Right kidney (tissue), 1 donor: ENCODE data around the gene ACSM4.
"Not testable (repeated sequence)": the region's sequence is repeated elsewhere in the genome, so short reads cannot be mapped to it uniquely, and the experiment has no call there.

ENCODE experiments used
- DNase-seq: peaks from one replicate; pipeline ENCODE4 v3.0.0-alpha.2; 2016

Gene ACSM4

DNA sequence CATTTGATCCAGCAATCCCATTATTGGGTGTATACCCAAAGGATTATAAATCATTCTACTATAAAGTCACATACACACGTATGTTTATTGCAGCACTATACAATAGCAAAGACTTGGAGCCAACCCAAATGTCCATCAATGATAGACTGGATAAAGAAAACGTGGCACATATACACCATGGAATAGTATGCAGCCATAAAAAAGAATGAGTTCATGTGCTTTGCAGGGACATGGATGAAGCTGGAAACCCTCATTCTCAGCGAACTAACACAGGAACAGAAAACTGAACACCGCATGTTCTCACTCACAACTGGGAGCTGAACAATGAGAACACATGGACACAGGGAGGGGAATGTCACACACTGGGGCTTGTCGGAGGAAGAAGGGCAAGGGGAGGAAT is 33.9 kb downstream of the ACSM4 start:
- DNase-seq: not testable (repeated sequence)

DNA sequence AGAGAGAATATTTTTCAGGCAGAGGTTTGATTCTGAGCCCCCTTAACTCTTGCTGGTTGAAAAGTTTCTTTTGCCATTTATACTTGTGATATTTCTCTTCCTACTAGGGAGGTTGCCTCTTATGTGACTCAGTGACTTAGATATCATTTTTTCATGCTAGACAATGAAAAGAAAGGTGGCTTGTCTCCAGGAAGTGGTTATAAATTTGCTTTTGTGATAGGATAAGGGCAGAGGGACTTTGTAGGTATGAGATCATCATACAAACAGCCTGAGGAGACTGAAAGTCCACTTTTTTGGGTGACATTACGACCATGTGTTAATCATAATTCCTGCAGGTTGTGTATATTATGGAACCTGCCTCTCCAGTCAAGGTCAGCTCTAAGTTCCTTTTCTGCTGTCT is 35.8 kb downstream of the ACSM4 start:
- no peak for DNase-seq

DNA sequence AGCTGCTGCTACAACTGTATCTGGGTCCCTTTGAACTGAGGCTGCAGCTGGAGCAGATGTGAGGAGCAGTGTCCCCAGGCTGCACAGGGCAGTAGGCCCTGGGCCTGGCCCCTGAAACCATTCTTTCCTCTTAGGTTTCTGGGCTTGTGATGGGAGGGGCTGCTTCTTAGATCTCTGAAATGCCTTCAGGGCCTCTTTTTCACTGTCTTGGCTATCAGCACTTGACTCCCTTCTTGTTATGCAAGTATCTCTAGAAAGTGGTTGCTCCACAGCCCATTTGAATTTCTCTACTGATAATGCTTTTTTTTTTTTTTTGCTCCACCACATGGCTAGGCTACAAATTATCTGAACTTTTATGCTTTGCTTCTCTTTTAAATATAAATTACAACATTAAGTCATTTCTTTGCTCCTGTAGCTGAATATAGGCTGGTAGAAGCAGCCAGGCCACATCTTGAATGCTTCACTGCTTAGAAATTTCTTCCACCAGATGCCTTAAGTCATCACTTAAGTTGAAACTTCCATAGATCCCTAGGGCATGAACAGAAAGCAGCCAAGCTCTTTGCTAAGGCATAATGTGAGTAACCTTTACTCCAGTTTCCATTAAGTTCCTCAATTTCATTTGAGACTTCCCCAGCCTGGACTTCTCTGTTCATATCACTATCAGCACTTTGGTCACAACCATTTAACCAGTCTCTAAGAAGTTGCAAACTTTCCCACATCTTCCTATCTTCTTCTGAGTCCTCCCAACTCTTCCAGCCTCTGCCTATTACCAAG is 41.1 kb downstream of the ACSM4 start:
- no peak for DNase-seq

DNA sequence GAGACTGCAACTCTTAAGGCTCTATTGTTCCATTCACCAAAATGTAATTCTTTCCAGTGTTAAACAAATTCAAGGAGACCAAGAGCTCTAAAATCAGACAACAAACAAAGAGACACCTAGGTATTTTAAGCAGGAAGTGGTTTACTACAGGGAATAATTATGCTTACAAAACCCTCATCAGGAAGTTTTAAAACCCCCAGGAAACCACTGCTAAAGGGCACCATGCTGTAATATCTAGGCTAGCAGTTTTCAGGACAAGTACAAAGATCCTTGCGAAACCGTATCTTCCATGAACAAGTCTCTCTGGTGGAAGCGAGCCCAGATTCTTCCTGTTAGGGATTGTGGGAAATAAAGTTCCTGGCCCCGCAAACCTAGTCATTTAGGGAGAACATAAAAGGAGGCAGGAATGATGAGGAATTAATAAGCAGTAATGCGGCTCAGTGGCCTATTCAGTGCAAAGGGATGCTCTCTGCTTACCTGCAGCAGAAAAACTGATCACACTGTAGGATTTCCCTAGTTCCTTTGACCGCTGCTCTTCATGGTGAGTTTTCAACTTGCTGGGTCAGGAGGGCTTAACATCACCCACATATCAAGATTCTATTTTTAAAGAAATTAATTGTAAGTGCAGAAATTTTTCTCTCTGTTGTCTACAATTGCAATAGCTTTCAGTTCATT is 42.8 kb downstream of the ACSM4 start:
- no peak for DNase-seq

DNA sequence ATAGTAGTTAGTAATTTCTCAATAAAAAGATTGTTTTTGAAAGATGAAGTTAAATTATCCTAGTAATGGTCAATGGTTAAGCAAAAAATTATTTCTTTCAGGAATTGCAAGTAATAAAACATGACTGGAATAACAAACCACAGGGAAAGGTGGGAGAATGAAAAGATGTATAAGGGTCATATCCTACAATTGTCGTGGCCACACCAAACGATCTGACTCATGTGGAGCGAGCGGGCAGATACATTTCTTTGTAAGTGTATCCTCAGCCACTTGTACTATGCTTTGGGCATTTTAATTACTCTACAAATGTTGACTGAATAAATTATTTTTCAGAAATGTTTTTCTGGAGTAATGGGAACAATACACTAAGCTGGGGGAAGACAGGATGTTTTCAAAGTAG is 45.5 kb downstream of the ACSM4 start:
- DNase-seq: no peak

DNA sequence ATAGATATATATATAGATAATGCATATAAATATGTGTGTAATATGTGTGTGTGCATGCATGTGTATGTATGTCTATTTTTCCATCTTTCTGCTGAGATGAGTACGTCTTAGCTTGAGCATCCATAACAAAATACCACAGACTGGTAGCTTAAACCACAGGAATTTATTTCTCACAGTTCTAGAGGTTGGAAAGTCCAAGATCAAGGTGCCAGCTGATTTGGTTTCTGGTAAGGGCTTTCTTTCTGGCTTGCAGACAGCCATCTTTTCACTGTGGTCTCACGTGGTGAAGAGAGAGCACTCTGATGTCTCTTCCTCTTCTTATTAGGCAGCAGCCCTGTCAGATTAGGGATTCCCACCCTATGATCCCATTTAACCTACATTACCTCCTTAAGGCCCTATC is 47.3 kb downstream of the ACSM4 start:
- no peak for DNase-seq

DNA sequence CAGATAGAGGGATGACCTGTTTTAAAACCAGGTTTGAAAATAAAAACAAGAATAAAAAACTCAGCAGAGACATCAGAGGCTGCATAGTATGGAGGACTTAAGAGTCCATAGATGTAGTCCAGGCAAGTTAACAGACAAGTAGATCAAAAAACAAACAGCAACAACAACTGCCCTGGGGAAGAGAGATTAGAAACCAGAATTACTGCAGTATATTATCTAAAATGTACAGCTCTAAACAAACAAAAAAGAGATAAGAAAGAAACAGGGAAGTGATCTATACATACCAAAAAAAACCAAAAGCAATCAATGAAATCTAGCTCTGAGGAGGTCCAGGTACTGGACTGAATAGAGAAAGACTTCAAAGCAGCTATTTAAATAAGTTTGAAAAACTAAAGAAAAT is 48.8 kb downstream of the ACSM4 start:
- no peak for DNase-seq

DNA sequence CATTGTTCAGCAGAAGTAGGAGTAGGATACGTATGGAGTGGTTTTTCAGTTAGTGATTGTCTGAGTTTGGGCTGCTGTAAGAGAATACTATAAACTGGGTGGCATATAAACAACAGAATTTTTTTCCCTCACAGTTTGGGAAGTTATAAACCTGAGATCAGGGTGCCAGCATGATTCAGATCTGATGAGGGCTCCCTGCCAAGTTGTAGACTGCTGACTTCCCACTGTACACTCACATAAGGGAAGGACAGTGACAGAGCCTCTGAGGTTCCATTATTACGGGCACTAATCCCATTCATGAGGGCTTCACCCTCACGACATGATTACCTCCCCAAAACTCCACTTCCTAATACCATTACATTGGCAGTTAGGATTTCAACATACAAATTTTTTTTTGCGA is 50.7 kb downstream of the ACSM4 start:
- DNase-seq: no peak

DNA sequence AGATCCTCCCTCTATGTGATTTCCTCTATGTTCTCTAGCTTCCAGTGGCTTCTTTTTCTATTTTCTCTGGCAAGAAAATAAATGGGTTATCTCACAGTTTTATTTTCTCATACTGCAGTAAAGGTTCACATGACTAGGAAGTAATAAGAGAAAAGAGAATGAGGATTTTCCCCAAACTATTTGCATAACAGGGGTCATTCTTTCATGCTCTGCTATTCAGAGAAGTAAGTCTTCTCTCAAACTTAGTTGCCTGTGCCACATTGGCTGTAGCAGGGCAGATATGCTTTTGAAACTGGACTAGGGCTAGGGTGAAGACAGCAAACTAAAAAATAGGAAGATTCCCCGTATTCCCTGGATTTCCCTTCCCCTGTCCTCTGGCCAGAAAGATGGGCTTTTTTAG is 57.4 kb downstream of the ACSM4 start:
- DNase-seq: no peak

DNA sequence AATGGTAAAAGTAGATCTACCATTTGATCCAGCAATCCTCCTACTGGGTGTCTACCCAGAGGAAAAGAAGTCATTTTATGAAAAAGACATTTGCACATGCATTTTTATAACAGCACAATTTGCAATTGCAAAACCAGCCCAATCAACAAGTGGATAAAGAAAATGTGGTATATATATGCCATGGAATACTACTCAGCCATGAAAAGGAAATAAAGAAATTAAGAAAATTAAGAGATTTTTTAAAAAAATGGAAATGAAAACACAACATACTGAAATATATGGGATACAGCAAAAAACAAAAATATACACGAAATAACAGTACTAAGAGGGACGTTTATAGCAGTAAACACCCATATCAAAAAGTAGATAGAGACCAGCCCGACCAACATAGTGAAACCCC is 58.9 kb downstream of the ACSM4 start:
- DNase-seq: no peak

DNA sequence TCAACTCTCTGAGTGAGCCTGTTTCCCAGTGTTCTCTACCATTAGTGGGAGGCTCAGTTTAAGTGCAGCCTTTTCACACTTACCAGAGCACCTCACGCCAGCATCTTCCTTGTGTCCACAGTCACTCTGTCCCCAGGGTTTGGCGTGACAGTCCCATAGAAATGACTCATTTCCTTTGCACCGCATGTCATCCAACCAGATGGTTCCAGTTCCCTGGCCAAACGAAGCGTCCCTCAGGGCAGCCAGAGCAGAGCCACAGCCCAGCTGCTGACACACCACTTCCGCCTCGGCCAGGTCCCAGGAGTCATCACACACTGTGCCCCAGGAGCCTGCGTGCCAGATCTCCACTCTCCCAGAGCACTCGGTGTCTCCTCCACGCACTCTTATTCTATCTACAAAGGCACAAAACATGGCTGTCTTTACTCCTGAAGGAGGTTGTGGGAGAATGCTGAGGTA is 65.4 kb downstream of the ACSM4 start:
- DNase-seq: no peak

DNA sequence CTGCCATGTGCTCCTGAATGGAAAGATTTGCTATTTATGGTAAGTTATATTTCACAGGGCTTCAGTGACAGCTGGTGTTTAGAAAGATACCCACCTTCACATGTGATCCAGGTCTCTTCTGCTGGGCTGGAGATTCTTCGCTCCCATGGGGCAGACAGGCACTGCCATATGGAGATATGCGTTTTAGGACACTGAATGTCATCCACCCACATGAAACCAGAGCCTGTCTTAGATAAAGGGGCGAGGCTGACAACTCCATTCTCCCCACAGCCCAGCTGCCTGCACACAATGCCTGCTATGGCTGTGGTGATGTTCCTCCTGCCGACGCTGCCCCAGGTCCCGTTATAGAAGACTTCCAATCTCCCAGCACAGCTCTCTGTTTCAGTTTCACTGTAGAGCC is 69.4 kb downstream of the ACSM4 start:
- DNase-seq: no peak

DNA sequence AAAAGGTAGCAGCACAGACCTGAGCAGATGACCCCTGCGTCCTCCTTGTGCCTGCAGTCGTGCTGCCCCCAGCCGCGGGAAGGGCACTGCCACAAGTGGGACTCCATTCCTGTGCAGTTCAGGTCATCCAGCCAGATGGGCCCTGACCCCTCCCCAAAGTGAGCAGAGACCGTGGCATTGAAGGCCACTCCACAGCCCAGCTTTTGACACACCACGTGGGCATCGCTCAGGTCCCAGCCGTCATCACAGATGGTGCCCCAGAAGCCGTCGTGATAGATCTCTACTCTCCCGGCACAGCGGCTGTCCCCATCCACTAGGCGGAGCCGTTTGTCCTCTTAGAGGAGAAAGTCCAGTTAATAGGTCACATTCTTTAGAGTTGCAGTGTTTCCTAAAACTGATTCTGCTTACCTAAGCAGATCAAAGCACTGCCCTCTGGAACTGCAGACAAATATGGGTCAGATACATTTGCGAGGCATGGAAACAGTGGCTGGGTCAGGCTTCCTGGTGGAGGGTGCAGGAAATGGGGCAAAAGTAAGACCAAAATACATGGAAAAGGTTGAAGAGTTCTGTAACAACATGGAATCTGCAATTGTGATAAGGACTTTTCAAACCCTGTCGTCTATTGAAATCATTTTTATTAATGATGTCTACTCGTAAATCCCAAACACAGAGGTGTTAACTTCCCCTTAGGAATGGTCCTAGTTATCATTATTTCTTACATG is 70.7 kb downstream of the ACSM4 start:
- no peak for DNase-seq

DNA sequence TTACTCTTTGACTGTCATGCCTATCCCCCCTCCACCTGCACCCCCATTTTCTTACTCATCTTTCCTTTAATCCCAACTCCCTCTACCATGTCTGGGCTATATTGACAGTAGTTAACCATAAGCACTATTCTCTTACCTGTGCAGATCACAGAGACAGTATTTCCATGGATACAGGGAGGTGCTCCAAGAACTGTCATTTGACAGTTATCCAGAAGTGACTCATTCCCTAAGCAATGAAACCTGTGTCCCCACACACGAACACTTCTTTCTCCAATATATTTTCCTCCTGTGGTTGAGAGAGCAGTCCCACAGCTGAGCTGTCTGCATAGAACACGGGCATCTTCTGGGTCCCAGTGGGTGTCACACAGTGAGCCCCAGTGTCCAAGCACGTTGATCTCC is 71.3 kb downstream of the ACSM4 start:
- DNase-seq: no peak

DNA sequence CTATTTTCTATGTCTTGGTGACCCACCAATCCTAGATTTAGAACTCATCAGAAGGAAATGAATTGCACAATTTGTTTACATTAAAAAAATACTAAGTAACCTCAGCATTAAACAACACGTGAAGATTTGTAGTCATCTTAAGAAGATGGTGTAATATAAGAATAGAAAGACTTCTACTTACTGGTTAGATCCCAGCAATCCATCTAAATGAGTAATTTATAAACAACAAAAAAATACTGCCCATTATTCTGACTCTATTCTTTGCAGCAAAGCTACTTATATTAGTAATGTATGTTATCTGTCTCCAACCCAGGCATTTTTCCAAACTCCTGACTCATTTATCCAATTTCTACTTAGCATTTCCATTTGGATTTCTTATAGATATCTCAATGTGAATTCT is 72.3 kb downstream of the ACSM4 start:
- no peak for DNase-seq
